GM12878 (cell line): ENCODE data around the gene KCNJ12. TPM values are rescaled to one million over a fixed set of nuclear protein-coding genes. Genes with fewer than 3 reads are reported as not detected.
"Not testable (repeated sequence)": the region's sequence is repeated elsewhere in the genome, so short reads cannot be mapped to it uniquely, and the experiment has no call there.

ENCODE experiments used
- ATAC-seq: fragments of 200-7000 bp; cut with Tn5 transposase; 3 replicates; pipeline ENCODE4 v1.9.1; 2020; ENCODE audit warnings: mild to moderate bottlenecking, moderate library complexity
- BruUV-seq: library from RNA; stranded (reverse); fragments of 400-500 nt; replicated peaks from 2 replicates; lab custom pipeline; 2021; lab: Mats Ljungman, UMichigan
- CTCF ChIA-PET: fragments of 300-600 bp; sonication (Branson Sonifier 250); formaldehyde crosslinking; extraction: SDS; loops from one replicate; lab custom pipeline; 2021; ENCODE audit warnings: inconsistent platforms; lab: Yijun Ruan, JAX
- POLR2A ChIA-PET: fragments of 350-600 bp; formaldehyde crosslinking; extraction: SDS; loops from one replicate; lab custom pipeline; 2021; ENCODE audit warnings: inconsistent platforms; lab: Charles Lee
- RAD21 ChIA-PET: fragments of 300-600 bp; sonication (Branson Sonifier 250); formaldehyde crosslinking; loops from one replicate; lab custom pipeline; 2023; ENCODE audit warnings: antibody characterized with exemption; ENCODE audit not compliant: unreplicated experiment; lab: Charles Lee
- SMC1A ChIA-PET: fragments of 300-600 bp; sonication (Branson Sonifier 250); formaldehyde crosslinking; loops from one replicate; lab custom pipeline; 2023; ENCODE audit not compliant: unreplicated experiment, uncharacterized antibody; lab: Charles Lee
- DNase-seq: peaks from one replicate; pipeline ENCODE4 v3.0.0-alpha.2; 2011; ENCODE audit warnings: low read depth, low spot score
- FAIRE-seq: peaks from 3 replicates; lab custom pipeline; 2011; peaks lifted over from hg19 to GRCh38; lab: Jason Lieb, UNC
- H2AFZ ChIP-seq: 2 replicates; pipeline ENCODE4 v1.6.0; 2011; ENCODE audit warnings: low read depth, low read length, control low read depth; ENCODE audit not compliant: control insufficient read depth
- H3K27ac ChIP-seq: 2 replicates; pipeline ENCODE4 v1.5.1; 2011; ENCODE audit warnings: control low read depth; ENCODE audit not compliant: control insufficient read depth, insufficient read depth
- H3K27me3 ChIP-seq, 2 experiments: replicated peaks in 1 of 2; 2 replicates each; pipeline versions ENCODE4 v1.6.0 to v1.6.1; 2011; ENCODE audit warnings: low read length in 1 of 2; ENCODE audit not compliant: control insufficient read depth in 2 of 2, insufficient read depth in 2 of 2
- H3K36me3 ChIP-seq, 2 experiments: 2 replicates each; pipeline ENCODE4 v1.5.1; 2011; ENCODE audit warnings: low read length in 1 of 2; ENCODE audit not compliant: control insufficient read depth in 2 of 2, insufficient read depth in 2 of 2
- H3K4me1 ChIP-seq: 2 replicates; pipeline ENCODE4 v1.6.1; 2011; ENCODE audit warnings: mild to moderate bottlenecking, low read length, moderate library complexity, mixed read lengths; ENCODE audit not compliant: control insufficient read depth, insufficient read depth
- H3K4me2 ChIP-seq: 2 replicates; pipeline ENCODE4 v1.6.0; 2011; ENCODE audit warnings: control low read depth; ENCODE audit not compliant: control insufficient read depth, insufficient read depth
- H3K4me3 ChIP-seq: fragments of 200-600 bp; sonication (generic); 2 replicates; pipeline ENCODE4 v1.5.1; 2016
- H3K79me2 ChIP-seq: 2 replicates; pipeline ENCODE4 v1.6.0; 2011; ENCODE audit warnings: low read length; ENCODE audit not compliant: control insufficient read depth, insufficient read depth
- H3K9ac ChIP-seq: 2 replicates; pipeline ENCODE4 v1.8.0; 2011; ENCODE audit warnings: low read length, control low read depth, mixed read lengths; ENCODE audit not compliant: control insufficient read depth, insufficient read depth
- H3K9me3 ChIP-seq: replicated peaks from 3 replicates; pipeline ENCODE4 v1.5.1; 2011; ENCODE audit warnings: mild to moderate bottlenecking, low read length; ENCODE audit not compliant: control insufficient read depth, insufficient read depth
- H4K20me1 ChIP-seq: 2 replicates; pipeline ENCODE4 v1.6.0; 2011; ENCODE audit not compliant: control insufficient read depth, insufficient read depth
- WGBS: methylation state at CpG from one replicate; pipeline ENCODE4 v1.1.6; 2016; ENCODE audit warnings: low lambda C conversion rate; ENCODE audit not compliant: insufficient replicate concordance, insufficient coverage; ENCODE audit errors: missing lambda C conversion rate; 5-methylcytosine and 5-hydroxymethylcytosine counted together
- in situ Hi-C: fragments of 300-500 bp; cut with MboI; formaldehyde crosslinking; loops from 9 replicates; pipeline ENCODE4 v1.14.3; 2018; ENCODE audit warnings: mixed read lengths
- intact Hi-C: fragments of 100-400 bp; cut with micrococcal nuclease; formaldehyde crosslinking; loops from one replicate; pipeline ENCODE4 v1.14.2; 2022; ENCODE audit not compliant: unreplicated experiment
- polyA plus RNA-seq, 11 experiments: library from polyadenylated mRNA; depleted of rRNA in 4 of 11; unstranded in 6 of 11; stranded (reverse) in 5 of 11; fragments of >200 nt; fragmentation: Nextera tagmentation in 4 of 11; fragmentation: Illumina TruSeq in 1 of 11; extraction: Ambion mirVana in 4 of 11; extraction: Trizol in 1 of 11; gene quantifications; 1 replicate in 1 of 11; 2 replicates in 10 of 11; pipeline versions ENCODE4 v1.2.1 to v1.2.3, GENCODE V29; 2011 to 2016; ENCODE audit warnings: inconsistent platforms in 2 of 11, missing spikeins in 2 of 11, low read depth in 1 of 11
- total RNA-seq, 4 experiments: library from RNA; depleted of rRNA in 3 of 4; stranded (reverse); fragments of >200 nt in 3 of 4; fragmentation: Illumina TruSeq in 1 of 4; extraction: Trizol in 1 of 4; gene quantifications; 2 replicates each; pipeline versions ENCODE4 v1.2.1 to v1.2.3, GENCODE V29; 2013 to 2021

KCNJ12 gene
- total and polyA plus RNA-seq, 10 of the 15 experiments (the other 5 are each of a cell fraction or from before 2014, with no cell fraction given) = 0.04 to 0.21 (median 0.09) TPM; not detected in 3

DNA sequence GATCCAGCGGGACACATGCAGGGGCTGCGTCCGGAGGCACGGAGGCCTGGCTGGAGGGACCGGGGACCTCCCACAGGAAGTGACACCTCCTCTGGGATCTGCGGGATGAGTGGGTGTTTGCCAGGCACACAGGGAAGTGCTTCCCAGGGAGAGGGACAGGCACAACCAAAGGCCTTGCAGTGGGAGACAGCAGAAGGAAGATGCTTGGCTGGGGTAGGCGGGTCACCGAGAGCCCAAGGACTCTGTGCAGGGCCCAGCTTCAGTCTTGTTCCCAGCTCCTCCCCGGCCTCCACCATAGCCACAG is 47.0 kb downstream of the KCNJ12 start:
- H2AFZ ChIP-seq, H3K4me1 ChIP-seq, H3K36me3 ChIP-seq, SMC1A ChIA-PET, H3K27me3 ChIP-seq, ATAC-seq, H3K27ac ChIP-seq, RAD21 ChIA-PET, H3K4me3 ChIP-seq, H3K79me2 ChIP-seq, H3K9ac ChIP-seq, H4K20me1 ChIP-seq, H3K4me2 ChIP-seq, DNase-seq, POLR2A ChIA-PET, CTCF ChIA-PET, H3K9me3 ChIP-seq, BruUV-seq, intact Hi-C loops, FAIRE-seq: not testable (repeated sequence)
- in situ Hi-C loops = loop anchor here (5.0 kb wide), 1 partner anchor 284 kb away; no protein-coding TSS in a partner anchor
- 34% methylated on average over 9 of the region's 9 CpGs for WGBS

DNA sequence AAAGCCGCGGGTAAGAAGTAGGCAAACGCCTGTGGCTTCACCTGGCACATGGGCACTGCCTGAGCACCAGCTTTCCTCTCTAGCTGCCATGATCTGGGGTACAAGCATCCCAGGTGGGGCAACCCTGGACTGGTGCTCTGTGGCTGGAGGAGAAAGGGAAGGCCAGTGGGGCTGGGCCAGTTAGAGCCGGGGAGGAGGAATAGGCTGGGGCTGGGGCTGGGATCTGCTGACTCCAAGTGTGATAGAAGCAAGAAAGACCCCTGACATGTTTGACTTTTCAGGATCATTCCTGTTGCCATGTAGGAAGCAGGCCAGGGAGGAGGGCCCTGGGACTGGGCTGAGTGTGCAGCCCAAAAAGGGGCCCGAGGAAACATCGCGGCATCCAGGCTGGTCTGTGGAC is 48.5 kb downstream of the KCNJ12 start:
- CTCF ChIA-PET, BruUV-seq, DNase-seq, H2AFZ ChIP-seq, H4K20me1 ChIP-seq, POLR2A ChIA-PET, H3K36me3 ChIP-seq, H3K4me3 ChIP-seq, RAD21 ChIA-PET, H3K4me2 ChIP-seq, H3K27me3 ChIP-seq, H3K27ac ChIP-seq, H3K79me2 ChIP-seq, H3K9ac ChIP-seq, ATAC-seq, SMC1A ChIA-PET, H3K4me1 ChIP-seq, FAIRE-seq, intact Hi-C loops, H3K9me3 ChIP-seq: not testable (repeated sequence)
- in situ Hi-C loops = loop anchor here (5.0 kb wide), 1 partner anchor 283 kb away; no protein-coding TSS in a partner anchor
- WGBS = 76% methylated on average over 7 of the region's 7 CpGs
